ENCODE data around the gene OR7G2.

The OR7G2 gene

GRCh38 chr19:9107375-9107774 lies at the start of gene OR7G2:
TSS of gene OR7G2 (minus strand) at chr19:9107475. CDS start at chr19:9103243, 4,232 bp downstream.
- ATAC-seq (ENCODE audit: low read depth) (no peak; the same call in 2 of the 3 replicates), DNase-seq (ENCODE audit: low spot score) (no peak)
- Histone ChIP-seq H3K4me3 (ENCODE audit: severe bottlenecking) (no peak within 1 kb of the TSS), H3K27me3 (ENCODE audit: insufficient read depth, poor library complexity, severe bottlenecking) (no peaks in the 10 kb centered on the region), H3K36me3 (ENCODE audit: low read depth) (no peaks in the 10 kb centered on the region), H3K9me3 (ENCODE audit: severe bottlenecking) (no peaks in the 10 kb centered on the region), H3K4me1 (ENCODE audit: insufficient read depth, poor library complexity, severe bottlenecking) (no peaks in the 10 kb centered on the region), H3K27ac (ENCODE audit: poor library complexity, severe bottlenecking) (no peak within 1 kb of the TSS)
- no peak for TF ChIP-seq CTCF (IDR thresholded peaks at IDR 0.05; ENCODE audit: poor library complexity, severe bottlenecking)

DNA sequence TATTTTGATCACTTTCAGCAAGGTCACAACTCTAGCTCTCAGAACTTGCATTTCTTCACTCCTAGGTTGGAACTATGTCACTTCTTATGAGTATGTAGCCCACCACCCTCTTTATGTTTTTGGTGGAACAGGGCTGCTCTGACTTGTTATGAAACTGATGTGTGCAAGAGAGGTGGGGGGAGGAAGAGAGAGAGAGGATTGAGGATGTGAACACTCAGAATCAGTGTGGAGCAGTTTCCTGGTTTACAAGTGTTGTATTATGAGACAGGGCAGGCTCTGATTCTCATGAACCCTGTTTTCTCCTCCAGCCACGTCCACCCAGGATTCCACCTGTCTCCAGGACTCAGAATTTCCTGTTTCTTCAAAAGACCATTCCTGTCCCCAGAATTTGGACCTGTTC lies 49.0 kb upstream of the OR7G2 start:
- Histone ChIP-seq H3K9me3 (ENCODE audit: severe bottlenecking) (peaks cover 20% of the 10 kb centered on the region), H3K4me1 (ENCODE audit: insufficient read depth, poor library complexity, severe bottlenecking) (no peaks in the 10 kb centered on the region), H3K27ac (ENCODE audit: poor library complexity, severe bottlenecking) (no peak overlapping the region), H3K4me3 (ENCODE audit: severe bottlenecking) (no peak overlapping the region), H3K27me3 (ENCODE audit: insufficient read depth, poor library complexity, severe bottlenecking) (no peaks in the 10 kb centered on the region), H3K36me3 (ENCODE audit: low read depth) (peaks cover 95% of the 10 kb centered on the region)
- TF ChIP-seq CTCF (IDR thresholded peaks at IDR 0.05; ENCODE audit: poor library complexity, severe bottlenecking), result no peak
- no peak for DNase-seq (ENCODE audit: low spot score)
- no peak for ATAC-seq (ENCODE audit: low read depth)

DNA sequence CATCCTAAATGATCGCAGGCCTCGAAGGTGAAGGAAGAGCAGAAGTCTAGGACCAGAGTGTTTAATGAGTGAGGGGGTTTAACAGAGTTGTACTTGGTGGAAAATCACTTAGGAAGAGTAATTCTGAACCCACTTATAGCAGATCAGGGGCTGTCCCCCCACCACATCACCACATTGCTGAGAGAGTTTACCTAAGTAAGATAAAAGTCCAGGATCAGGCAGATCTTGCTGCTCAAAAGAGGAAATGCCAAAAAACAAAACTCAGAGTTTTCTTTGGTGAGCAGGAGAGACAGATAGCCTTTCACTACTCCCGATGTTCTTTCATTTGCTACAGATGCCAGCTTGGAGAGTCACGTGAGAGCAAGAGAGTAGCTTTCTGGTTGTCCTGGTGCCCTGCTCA lies 48.3 kb upstream of the OR7G2 start:
- Histone ChIP-seq H3K9me3 (ENCODE audit: severe bottlenecking) (peaks cover 20% of the 10 kb centered on the region), H3K27me3 (ENCODE audit: insufficient read depth, poor library complexity, severe bottlenecking) (no peaks in the 10 kb centered on the region), H3K4me1 (ENCODE audit: insufficient read depth, poor library complexity, severe bottlenecking) (no peaks in the 10 kb centered on the region), H3K27ac (ENCODE audit: poor library complexity, severe bottlenecking) (no peak overlapping the region), H3K36me3 (ENCODE audit: low read depth) (peaks cover 91% of the 10 kb centered on the region), H3K4me3 (ENCODE audit: severe bottlenecking) (no peak overlapping the region)
- ATAC-seq (ENCODE audit: low read depth) (no peak), DNase-seq (ENCODE audit: low spot score) (no peak)
- TF ChIP-seq CTCF (IDR thresholded peaks at IDR 0.05; ENCODE audit: poor library complexity, severe bottlenecking), result no peak

DNA sequence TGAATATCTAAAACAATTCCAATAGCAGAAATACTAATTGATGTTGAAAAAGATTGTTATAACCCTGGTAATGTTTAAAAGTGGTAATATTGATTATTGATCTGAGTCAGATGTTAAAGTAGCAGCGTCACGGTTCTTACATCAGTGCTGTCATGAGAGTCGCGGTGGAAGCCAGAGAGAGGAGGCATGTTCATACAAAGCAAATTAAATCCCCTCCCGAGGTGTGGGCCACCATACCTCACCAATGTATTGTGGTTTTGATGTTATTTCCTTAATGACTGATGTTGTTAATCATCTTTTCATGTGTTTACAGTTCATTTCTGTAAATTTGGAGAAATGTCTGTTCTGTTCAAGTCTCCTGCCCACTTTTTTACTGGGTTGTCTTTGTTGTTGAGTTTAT lies 44.1 kb upstream of the OR7G2 start:
- Histone ChIP-seq H3K27ac (ENCODE audit: poor library complexity, severe bottlenecking) (no peak overlapping the region), H3K9me3 (ENCODE audit: severe bottlenecking) (peaks cover 23% of the 10 kb centered on the region), H3K4me3 (ENCODE audit: severe bottlenecking) (no peak overlapping the region), H3K4me1 (ENCODE audit: insufficient read depth, poor library complexity, severe bottlenecking) (no peaks in the 10 kb centered on the region), H3K27me3 (ENCODE audit: insufficient read depth, poor library complexity, severe bottlenecking) (no peaks in the 10 kb centered on the region), H3K36me3 (ENCODE audit: low read depth) (peaks cover 72% of the 10 kb centered on the region)
- ATAC-seq (ENCODE audit: low read depth), result no peak
- TF ChIP-seq CTCF (IDR thresholded peaks at IDR 0.05; ENCODE audit: poor library complexity, severe bottlenecking), result no peak
- no peak for DNase-seq (ENCODE audit: low spot score)

GRCh38 chr19:9150650-9151049 lies 43.4 kb upstream of the OR7G2 start:
- H3K36me3 ChIP-seq (ENCODE audit: low read depth), result peaks cover 70% of the 10 kb centered on the region
- DNase-seq (ENCODE audit: low spot score), result no peak
- no peak for TF ChIP-seq CTCF (IDR thresholded peaks at IDR 0.05; ENCODE audit: poor library complexity, severe bottlenecking)
- ATAC-seq (ENCODE audit: low read depth), result no peak
- H3K27ac ChIP-seq (ENCODE audit: poor library complexity, severe bottlenecking), result no peak overlapping the region
- H3K4me3 ChIP-seq (ENCODE audit: severe bottlenecking), result no peak overlapping the region
- peaks cover 23% of the 10 kb centered on the region for H3K9me3 ChIP-seq (ENCODE audit: severe bottlenecking)
- no peaks in the 10 kb centered on the region for H3K27me3 ChIP-seq (ENCODE audit: insufficient read depth, poor library complexity, severe bottlenecking)
- H3K4me1 ChIP-seq (ENCODE audit: insufficient read depth, poor library complexity, severe bottlenecking), result no peaks in the 10 kb centered on the region

Data from RWPE2 (cell line).